Vagina (tissue), 2 donors: ENCODE results near the gene HOXC5. TPM values are rescaled to one million over a fixed set of nuclear protein-coding genes. Genes with fewer than 3 reads are reported as not detected.

Source experiments
- DNase-seq, 2 donors: peaks; one replicate each; pipeline ENCODE4 v3.0.0-alpha.2; 2017; ENCODE audit errors: extremely low spot score in 2 of 2
- H3K27ac ChIP-seq: fragments of 200-600 bp; sonication (generic); one replicate; pipeline ENCODE4 v1.5.1; 2019
- H3K27me3 ChIP-seq: fragments of 200-600 bp; sonication (generic); one replicate; pipeline ENCODE4 v1.5.1; 2019
- H3K36me3 ChIP-seq, 2 donors: fragments of 200-600 bp; sonication (generic); one replicate each; pipeline ENCODE4 v1.5.1; 2017 to 2019
- H3K4me1 ChIP-seq: fragments of 200-600 bp; sonication (generic); one replicate; pipeline ENCODE4 v1.5.1; 2019
- H3K4me3 ChIP-seq, 2 donors: fragments of 200-600 bp; sonication (generic); 1 replicate in 1 of 2; 2 replicates in 1 of 2; pipeline ENCODE4 v1.5.1; 2016 to 2019
- H3K9me3 ChIP-seq: fragments of 200-600 bp; sonication (generic); one replicate; pipeline ENCODE4 v1.5.1; 2019
- POLR2A ChIP-seq, 2 donors: fragments of 450-650 bp; IDR thresholded peaks; one replicate each; pipeline ENCODE4 v1.6.1; 2017; ENCODE audit warnings: antibody characterized with exemption in 2 of 2, mild to moderate bottlenecking in 2 of 2, moderate library complexity in 2 of 2
- POLR2AphosphoS5 ChIP-seq, 2 donors: sonication (generic); formaldehyde crosslinking; IDR thresholded peaks; one replicate each; pipeline ENCODE4 v1.9.0; 2017; ENCODE audit warnings: antibody characterized with exemption in 2 of 2, mild to moderate bottlenecking in 2 of 2, low read depth in 1 of 2; ENCODE audit not compliant: insufficient read depth in 1 of 2
- intact Hi-C: fragments of 100-400 bp; cut with DNase I; formaldehyde crosslinking; loops from one replicate; pipeline ENCODE4 v1.15.1; 2023
- microRNA counts, 2 donors: library from miRNA; unstranded; fragments of <30 nt; microRNA quantifications; one replicate each; lab custom pipeline; 2016 to 2017
- microRNA-seq: library from miRNA; unstranded; fragments of <30 nt; microRNA quantifications from one replicate; pipeline ENCODE4, GENCODE V29; 2017; ENCODE audit warnings: borderline number of aligned reads, borderline replicate concordance
- small RNA-seq: library from RNA; depleted of rRNA; stranded (forward); fragments of <200 nt; gene quantifications from one replicate; pipeline ENCODE3, GENCODE V24; 2016
- total RNA-seq: library from RNA; depleted of rRNA; stranded (reverse); fragments of >200 nt; gene quantifications from one replicate; pipeline ENCODE4 v1.2.3, GENCODE V29; 2016
- TF ChIP-seq, protein P1 (sequence below), 3 experiments: fragments of 450-650 bp in 2 of 3; fragments of 200-600 bp in 1 of 3; sonication (generic) in 1 of 3; IDR thresholded peaks; one replicate each; pipeline ENCODE4 v1.5.1; 2017 to 2019; ENCODE audit warnings: antibody characterized with exemption in 3 of 3, mild to moderate bottlenecking in 2 of 3, moderate library complexity in 2 of 3

Gene HOXC5
- total RNA-seq, 1 donor from 2014 or later: not detected

DNA sequence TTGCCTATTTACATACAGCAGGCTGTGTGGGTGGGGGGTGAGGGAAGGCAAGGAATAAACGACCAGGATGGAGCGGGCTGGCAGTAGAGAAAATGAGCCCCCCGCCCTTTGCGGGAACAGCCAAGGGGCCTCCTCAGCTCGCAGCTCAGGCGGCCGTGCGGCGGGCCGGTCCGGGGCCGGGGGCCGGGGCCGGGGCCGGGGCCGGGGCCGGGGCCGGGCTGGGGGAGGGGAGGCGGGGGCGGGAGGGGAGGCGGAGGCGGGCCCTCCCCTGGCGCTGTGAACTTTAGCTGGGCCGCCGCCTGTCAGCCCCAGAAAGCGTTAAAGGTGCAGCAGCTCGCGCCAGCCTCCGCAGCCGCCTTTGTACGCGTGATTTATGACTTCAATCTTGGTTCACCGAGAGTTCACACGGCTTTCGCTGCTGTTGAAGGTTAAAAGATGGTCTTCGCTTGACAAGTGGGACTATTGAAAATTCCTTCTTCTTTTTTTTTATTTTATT is 49.6 kb downstream of the HOXC5 start:
- no peak overlapping the region for H3K27ac ChIP-seq
- H3K4me1 ChIP-seq: no peaks in the 10 kb centered on the region
- no peaks in the 10 kb centered on the region for H3K9me3 ChIP-seq
- H3K36me3 ChIP-seq: no peaks in the 10 kb centered on the region
- TF ChIP-seq POLR2A (IDR thresholded peaks at IDR 0.05): no peak
- TF ChIP-seq POLR2AphosphoS5 (IDR thresholded peaks at IDR 0.05; ENCODE audit: insufficient read depth in 1 of 2, low read depth in 1 of 2): no peak
- TF ChIP-seq, protein P1, sequence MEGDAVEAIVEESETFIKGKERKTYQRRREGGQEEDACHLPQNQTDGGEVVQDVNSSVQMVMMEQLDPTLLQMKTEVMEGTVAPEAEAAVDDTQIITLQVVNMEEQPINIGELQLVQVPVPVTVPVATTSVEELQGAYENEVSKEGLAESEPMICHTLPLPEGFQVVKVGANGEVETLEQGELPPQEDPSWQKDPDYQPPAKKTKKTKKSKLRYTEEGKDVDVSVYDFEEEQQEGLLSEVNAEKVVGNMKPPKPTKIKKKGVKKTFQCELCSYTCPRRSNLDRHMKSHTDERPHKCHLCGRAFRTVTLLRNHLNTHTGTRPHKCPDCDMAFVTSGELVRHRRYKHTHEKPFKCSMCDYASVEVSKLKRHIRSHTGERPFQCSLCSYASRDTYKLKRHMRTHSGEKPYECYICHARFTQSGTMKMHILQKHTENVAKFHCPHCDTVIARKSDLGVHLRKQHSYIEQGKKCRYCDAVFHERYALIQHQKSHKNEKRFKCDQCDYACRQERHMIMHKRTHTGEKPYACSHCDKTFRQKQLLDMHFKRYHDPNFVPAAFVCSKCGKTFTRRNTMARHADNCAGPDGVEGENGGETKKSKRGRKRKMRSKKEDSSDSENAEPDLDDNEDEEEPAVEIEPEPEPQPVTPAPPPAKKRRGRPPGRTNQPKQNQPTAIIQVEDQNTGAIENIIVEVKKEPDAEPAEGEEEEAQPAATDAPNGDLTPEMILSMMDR (IDR thresholded peaks at IDR 0.05): no peak
- H3K4me3 ChIP-seq: no peak overlapping the region
- no peaks in the 10 kb centered on the region for H3K27me3 ChIP-seq
- intact Hi-C loops: no loop called here
- no peak for DNase-seq

MicroRNAs encoded within 50 kb of the gene (microRNA counts, 767-probe panel; counts per million panel counts)
- microRNA hsa-miR-196a-5p (lab: Ali Mortazavi, UCI) (3,000 to 3,241 counts per million in 2 donors), microRNA hsa-miR-615-3p (lab: Ali Mortazavi, UCI) (238 to 261 counts per million in 2 donors), microRNA hsa-miR-615-5p (lab: Ali Mortazavi, UCI) (238 to 261 counts per million in 2 donors)

Small RNAs within 50 kb of the gene (microRNA-seq; reads per million reads assigned to microRNA genes)
- gene MIR196A2: 337 reads per million, percentile 66 among the genes with 10 or more reads in this experiment
- gene MIR615: not detected

Small RNAs within 50 kb of the gene (small RNA-seq; reads per million reads assigned to genes)
- gene HOXC5 (not detected), gene MIR196A2 (5.0 reads per million, percentile 87 among the genes with 10 or more reads in this experiment), gene MIR615 (not detected)

Other genes with a start within 250 kb of the HOXC5 start
- not detected for gene HOXC13, start 94.2 kb upstream of the HOXC5 start, total RNA-seq
- not detected for gene HOXC12, start 78.1 kb upstream of the HOXC5 start, total RNA-seq
- not detected for gene HOXC11, start 59.9 kb upstream of the HOXC5 start, total RNA-seq
- gene HOTAIR, start 58.1 kb upstream of the HOXC5 start, total RNA-seq: not detected
- not detected for gene HOXC10, start 47.9 kb upstream of the HOXC5 start, total RNA-seq
- not detected for gene HOXC9, start 32.9 kb upstream of the HOXC5 start, total RNA-seq
- not detected for gene HOXC8, start 24.1 kb upstream of the HOXC5 start, total RNA-seq
- gene HOXC6, start 4.6 kb upstream of the HOXC5 start, total RNA-seq: not detected
- gene HOXC4, start 20.8 kb downstream of the HOXC5 start, total RNA-seq: 1.2 TPM
- gene SMUG1, start 155.9 kb downstream of the HOXC5 start, total RNA-seq: 16.5 TPM
- 21.6 TPM for gene CBX5, start 247.1 kb downstream of the HOXC5 start, total RNA-seq
- 521 TPM for gene HNRNPA1, start 247.7 kb downstream of the HOXC5 start, total RNA-seq